Nephron progenitor cell (in vitro differentiated cells): Measurements from ENCODE around the gene DOC2B.

Source experiments
- DNase-seq: peaks from one replicate; pipeline ENCODE4 v3.0.0; 2021
- H3K27ac Mint-ChIP-seq: 2 replicates; pipeline ENCODE4 v1.8.0; 2021; ENCODE audit warnings: mild to moderate bottlenecking, moderate library complexity, mixed read lengths
- H3K27me3 Mint-ChIP-seq: 2 replicates; pipeline ENCODE4 v1.8.0; 2021; ENCODE audit warnings: mild to moderate bottlenecking, low read depth, mixed read lengths; ENCODE audit not compliant: poor library complexity
- H3K36me3 Mint-ChIP-seq: 2 replicates; pipeline ENCODE4 v1.8.0; 2021; ENCODE audit warnings: low read depth, mixed read lengths
- H3K4me1 Mint-ChIP-seq: 2 replicates; pipeline ENCODE4 v1.8.0; 2021; ENCODE audit warnings: mixed read lengths
- H3K4me3 Mint-ChIP-seq: 2 replicates; pipeline ENCODE4 v1.8.0; 2021; ENCODE audit warnings: mild to moderate bottlenecking, moderate library complexity, mixed read lengths
- H3K9me3 Mint-ChIP-seq: 2 replicates; pipeline ENCODE4 v1.8.0; 2021; ENCODE audit warnings: mild to moderate bottlenecking, moderate library complexity, mixed read lengths
- TF ChIP-seq, protein P1 (sequence below): fragments of 200-600 bp; sonication (generic); IDR thresholded peaks from 2 replicates; pipeline ENCODE4 v1.5.0; 2021; ENCODE audit warnings: antibody characterized with exemption

Gene DOC2B

DNA sequence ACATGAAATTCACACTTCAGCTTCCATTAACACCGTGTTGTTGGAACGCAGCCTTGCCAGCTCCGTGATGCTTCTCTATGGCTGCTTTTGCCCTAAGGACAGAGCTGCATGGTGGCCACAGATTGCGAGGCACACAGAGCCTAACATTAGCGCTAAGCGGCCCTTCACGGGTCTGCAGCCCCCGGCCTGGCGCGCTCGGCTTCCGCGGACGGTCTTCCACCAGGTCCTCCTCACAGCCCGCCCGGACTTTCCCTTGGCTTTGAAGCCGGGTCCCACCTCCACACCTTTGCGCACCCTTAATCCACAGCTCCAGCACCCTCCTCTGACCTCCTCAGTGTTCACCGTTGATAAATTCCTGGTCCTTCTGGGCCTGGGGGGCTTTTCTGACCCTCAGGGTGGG, 24.5 kb downstream of the DOC2B start:
- Mint-ChIP-seq H3K4me3 (no peak overlapping the region), H3K27me3 (peaks cover 13% of the 10 kb centered on the region), H3K9me3 (no peaks in the 10 kb centered on the region), H3K27ac (no peak overlapping the region), H3K4me1 (no peaks in the 10 kb centered on the region), H3K36me3 (no peaks in the 10 kb centered on the region)
- TF ChIP-seq, protein P1, sequence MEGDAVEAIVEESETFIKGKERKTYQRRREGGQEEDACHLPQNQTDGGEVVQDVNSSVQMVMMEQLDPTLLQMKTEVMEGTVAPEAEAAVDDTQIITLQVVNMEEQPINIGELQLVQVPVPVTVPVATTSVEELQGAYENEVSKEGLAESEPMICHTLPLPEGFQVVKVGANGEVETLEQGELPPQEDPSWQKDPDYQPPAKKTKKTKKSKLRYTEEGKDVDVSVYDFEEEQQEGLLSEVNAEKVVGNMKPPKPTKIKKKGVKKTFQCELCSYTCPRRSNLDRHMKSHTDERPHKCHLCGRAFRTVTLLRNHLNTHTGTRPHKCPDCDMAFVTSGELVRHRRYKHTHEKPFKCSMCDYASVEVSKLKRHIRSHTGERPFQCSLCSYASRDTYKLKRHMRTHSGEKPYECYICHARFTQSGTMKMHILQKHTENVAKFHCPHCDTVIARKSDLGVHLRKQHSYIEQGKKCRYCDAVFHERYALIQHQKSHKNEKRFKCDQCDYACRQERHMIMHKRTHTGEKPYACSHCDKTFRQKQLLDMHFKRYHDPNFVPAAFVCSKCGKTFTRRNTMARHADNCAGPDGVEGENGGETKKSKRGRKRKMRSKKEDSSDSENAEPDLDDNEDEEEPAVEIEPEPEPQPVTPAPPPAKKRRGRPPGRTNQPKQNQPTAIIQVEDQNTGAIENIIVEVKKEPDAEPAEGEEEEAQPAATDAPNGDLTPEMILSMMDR = no peak
- no peak for DNase-seq

DNA sequence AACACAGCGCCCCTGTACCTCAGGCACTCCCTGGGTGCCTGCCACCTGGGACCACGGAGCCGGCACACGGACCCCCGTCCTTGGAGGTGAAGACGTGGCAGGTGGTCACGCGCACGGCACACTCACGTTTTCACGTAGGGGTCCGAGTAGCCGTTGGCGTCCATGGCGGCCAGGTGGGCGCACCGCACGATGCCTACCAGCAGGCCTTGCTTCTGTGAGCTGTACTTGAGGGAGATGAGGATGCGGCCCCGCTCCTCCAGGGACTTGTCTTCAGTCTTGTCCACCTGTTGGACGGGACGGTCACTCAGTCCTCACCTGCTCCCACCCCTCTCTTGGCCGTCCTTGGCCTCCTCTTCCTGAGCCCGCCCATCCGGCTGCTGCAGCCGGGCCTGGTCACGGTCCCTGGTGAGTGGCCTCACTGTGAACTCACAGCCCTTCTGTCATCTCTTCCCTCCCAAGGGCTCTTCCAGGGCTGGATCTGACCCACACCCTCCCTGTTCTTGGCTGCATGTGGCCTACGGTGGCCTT, 25.3 kb downstream of the DOC2B start:
- no peak overlapping the region for H3K27ac Mint-ChIP-seq
- no peak overlapping the region for H3K4me3 Mint-ChIP-seq
- H3K27me3 Mint-ChIP-seq = peaks cover 11% of the 10 kb centered on the region
- H3K4me1 Mint-ChIP-seq = no peaks in the 10 kb centered on the region
- H3K9me3 Mint-ChIP-seq = no peaks in the 10 kb centered on the region
- TF ChIP-seq, protein P1 = no peak
- no peak for DNase-seq
- no peaks in the 10 kb centered on the region for H3K36me3 Mint-ChIP-seq

DNA sequence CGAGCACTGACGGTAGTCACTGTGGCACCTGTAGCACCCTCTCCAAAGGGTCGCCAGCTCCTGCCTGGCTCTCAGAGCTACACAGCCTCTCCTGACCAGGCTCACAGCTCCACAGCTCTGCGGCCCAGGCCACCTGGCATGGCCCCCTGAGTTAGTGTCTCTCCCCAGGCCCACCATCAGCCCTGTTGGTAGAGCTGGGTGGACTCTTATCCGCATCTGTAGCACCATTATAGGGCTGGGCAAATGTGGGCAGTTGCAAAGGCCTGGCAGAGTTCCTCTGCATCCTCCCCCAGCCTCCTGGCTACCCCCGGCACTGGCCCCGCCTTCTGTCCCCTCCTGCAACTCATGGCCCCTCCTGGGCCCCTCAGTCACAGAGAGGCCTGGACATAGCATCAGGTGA, 25.9 kb downstream of the DOC2B start:
- no peak for DNase-seq
- no peak overlapping the region for H3K27ac Mint-ChIP-seq
- no peak overlapping the region for H3K4me3 Mint-ChIP-seq
- H3K4me1 Mint-ChIP-seq = no peaks in the 10 kb centered on the region
- TF ChIP-seq, protein P1 = no peak
- no peaks in the 10 kb centered on the region for H3K9me3 Mint-ChIP-seq
- H3K27me3 Mint-ChIP-seq = peaks cover 7% of the 10 kb centered on the region
- no peaks in the 10 kb centered on the region for H3K36me3 Mint-ChIP-seq

DNA sequence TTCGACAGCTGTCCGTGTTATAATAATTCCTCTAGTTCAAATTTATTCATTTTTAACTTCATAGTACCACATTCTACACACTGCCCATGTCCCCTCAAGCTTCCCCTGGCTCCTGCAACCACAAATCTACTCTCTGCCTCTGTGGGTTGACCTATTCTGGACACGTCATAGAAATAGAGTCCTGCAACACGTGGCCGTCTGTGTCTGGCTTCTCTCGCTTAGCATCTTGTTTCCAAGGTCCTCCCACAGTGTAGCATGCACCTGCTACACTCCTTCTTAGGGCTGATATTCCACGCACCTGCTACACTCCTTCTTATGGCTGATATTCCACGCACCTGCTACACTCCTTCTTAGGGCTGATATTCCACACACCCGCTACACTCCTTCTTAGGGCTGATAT, 27.6 kb downstream of the DOC2B start:
- H3K4me3 Mint-ChIP-seq = no peak overlapping the region
- no peaks in the 10 kb centered on the region for H3K36me3 Mint-ChIP-seq
- no peaks in the 10 kb centered on the region for H3K9me3 Mint-ChIP-seq
- H3K4me1 Mint-ChIP-seq = no peaks in the 10 kb centered on the region
- peaks cover 7% of the 10 kb centered on the region for H3K27me3 Mint-ChIP-seq
- H3K27ac Mint-ChIP-seq = no peak overlapping the region
- DNase-seq = no peak
- TF ChIP-seq, protein P1 = no peak

DNA sequence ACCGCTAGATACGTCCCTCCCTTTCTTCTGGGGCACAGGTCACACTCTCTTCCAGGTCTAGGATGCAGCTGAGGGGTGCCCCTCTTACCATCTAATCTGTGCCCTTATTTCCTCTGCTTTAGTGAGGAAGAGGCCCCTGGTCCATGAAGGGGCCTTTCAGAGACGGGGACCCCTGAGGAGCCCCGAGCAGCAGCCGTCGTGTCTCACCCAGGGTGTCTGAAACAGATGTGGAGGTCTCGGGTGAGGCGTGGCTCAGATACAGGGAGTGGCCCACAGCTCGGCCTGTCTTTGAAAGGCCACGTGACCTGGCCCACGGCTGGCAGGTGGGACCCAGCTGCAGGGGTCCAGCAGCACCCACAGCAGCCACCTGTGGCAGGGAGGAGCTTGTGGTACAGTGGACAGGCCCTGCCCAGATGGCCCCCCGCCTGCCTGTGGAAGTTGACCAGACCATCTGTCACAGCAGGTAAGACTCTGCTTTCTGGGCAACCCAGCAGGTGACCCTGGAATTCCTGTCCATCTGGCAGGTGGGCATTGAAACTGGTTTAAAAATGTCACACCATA, 28.5 kb downstream of the DOC2B start:
- Mint-ChIP-seq H3K4me3 (no peak overlapping the region), H3K4me1 (no peaks in the 10 kb centered on the region), H3K9me3 (no peaks in the 10 kb centered on the region), H3K27me3 (peaks cover 11% of the 10 kb centered on the region), H3K27ac (no peak overlapping the region), H3K36me3 (no peaks in the 10 kb centered on the region)
- no peak for DNase-seq
- TF ChIP-seq, protein P1 = no peak
